GM12801 (cell line): Measurements from ENCODE around the gene AHCYL1.

ENCODE experiments used
- TF ChIP-seq, protein P1 (sequence below): IDR thresholded peaks from one replicate; pipeline ENCODE4 v1.5.1; 2011; ENCODE audit warnings: control low read depth; ENCODE audit not compliant: insufficient read length; ENCODE audit errors: extremely low read depth

Gene AHCYL1

DNA sequence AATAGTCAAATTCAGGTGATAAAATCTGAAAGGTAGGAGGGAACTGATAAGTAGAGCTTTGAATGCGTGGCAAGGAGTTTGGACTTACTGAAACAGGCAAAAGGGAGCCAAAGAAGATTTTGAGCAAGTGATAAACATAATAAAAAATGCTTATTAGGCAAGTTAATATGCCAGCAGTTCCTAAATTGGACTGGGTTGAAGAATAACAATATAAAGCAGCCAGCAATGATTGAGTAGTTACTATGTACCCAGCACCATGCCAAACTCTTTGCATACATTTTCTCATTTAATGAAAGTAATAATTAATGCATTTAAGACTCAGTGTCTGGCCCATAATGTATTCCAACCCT, 23.8 kb upstream of the AHCYL1 start:
- TF ChIP-seq, protein P1, sequence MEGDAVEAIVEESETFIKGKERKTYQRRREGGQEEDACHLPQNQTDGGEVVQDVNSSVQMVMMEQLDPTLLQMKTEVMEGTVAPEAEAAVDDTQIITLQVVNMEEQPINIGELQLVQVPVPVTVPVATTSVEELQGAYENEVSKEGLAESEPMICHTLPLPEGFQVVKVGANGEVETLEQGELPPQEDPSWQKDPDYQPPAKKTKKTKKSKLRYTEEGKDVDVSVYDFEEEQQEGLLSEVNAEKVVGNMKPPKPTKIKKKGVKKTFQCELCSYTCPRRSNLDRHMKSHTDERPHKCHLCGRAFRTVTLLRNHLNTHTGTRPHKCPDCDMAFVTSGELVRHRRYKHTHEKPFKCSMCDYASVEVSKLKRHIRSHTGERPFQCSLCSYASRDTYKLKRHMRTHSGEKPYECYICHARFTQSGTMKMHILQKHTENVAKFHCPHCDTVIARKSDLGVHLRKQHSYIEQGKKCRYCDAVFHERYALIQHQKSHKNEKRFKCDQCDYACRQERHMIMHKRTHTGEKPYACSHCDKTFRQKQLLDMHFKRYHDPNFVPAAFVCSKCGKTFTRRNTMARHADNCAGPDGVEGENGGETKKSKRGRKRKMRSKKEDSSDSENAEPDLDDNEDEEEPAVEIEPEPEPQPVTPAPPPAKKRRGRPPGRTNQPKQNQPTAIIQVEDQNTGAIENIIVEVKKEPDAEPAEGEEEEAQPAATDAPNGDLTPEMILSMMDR = no peak

DNA sequence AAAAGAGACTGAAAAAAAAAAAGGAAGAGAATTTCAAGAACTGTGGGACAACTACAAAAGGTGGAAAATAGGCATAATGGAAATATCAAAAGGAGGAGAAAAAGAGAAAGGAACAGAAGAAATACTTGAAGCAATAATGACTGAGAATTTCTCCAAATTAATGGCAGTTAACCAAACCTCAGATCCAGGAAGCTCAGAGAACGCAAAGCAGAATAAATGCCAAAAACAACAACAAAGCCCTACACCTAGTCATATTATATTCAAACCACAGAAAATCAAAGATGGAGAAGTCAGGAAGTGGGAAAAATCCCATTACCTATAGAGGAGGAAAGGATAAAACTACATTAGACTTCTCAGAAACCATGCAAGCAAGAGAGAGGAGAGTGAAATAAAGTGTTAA, 20.7 kb upstream of the AHCYL1 start:
- TF ChIP-seq, protein P1 = no peak

DNA sequence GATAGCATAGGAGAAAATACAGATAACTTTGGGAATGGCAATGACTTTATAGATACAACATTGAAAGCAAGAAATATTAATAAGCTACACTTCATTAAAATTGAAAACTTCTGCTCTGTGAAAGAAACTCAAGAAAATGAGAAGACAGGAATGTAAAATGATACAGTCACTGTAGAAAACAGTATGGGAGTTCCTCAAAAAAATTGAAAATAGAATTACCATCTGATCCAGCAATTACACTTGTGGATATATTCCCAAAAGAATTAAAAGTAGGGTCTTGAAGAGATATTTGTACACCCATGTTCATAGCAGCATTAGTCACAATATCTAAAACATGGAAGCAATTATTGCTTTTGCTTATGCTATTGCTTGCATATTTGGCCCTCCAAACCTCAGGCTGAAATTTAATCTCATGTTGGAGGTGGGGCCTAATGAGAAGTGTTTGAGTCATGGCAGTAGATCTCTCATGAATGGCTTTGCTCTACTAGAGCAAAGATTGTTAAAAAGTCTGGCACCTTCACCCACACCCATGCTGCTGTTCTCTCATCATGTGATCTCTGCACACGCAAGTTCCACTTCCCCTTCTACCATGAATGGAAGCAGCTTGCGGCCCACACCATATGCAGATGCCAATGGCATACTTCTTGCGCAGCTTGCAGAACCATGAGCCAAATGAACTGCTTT, 15.3 kb upstream of the AHCYL1 start:
- TF ChIP-seq, protein P1 = no peak

DNA sequence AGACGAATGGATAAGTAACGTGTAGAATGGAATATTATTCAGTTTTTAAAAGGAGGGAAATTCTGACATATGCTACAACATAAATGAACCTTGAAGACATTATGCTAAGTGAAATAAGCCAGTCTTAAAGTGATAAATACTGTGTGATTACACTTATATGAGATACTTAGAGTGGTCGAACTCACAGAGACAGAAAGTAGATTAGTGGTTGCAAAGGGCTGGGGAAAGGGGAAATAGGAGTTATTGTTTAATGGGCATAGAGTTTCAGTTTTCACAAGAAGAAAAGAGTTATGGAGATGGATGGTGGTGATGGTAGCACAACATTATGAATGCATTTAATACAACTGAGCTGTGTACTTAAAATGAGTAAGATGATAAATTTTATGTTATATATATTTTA, 14.7 kb upstream of the AHCYL1 start:
- TF ChIP-seq, protein P1 = no peak

DNA sequence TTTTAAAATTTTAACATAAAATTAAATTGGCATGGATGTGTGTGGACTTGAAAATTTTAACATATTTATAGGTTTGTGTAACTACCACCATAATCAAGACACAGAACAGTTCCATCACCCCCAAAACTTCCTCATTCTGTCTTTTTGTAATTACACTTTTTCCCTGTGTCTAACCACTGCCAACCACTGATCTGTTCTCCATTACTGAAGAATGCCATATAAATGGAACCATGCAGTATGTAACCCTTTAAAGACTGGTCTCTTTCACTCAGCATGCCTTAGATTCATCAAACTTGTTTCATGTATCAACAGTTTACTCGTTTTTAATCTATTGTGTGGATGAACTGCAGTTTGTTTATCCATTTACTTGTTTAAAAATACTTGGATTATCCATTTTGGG, 13.0 kb upstream of the AHCYL1 start:
- TF ChIP-seq, protein P1 = no peak

DNA sequence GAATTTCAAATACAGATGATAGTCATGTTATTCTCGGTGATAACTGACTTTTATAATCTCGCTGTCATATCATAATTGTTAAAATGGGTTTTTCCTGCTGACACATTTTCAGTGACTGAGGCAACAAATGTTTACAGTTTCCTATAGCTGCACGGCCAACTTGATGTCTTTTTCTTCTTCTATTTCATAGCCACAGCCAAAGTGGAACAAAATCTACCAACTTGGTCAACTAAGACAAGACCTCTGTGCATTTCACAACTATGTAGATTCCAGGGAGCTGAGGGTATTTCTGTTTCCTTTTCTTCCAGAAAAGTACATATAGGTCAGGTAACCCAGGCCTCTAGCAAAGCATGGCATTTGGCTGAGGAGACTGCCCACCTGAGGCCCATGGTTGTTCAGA, 10.4 kb upstream of the AHCYL1 start:
- TF ChIP-seq, protein P1 = no peak

DNA sequence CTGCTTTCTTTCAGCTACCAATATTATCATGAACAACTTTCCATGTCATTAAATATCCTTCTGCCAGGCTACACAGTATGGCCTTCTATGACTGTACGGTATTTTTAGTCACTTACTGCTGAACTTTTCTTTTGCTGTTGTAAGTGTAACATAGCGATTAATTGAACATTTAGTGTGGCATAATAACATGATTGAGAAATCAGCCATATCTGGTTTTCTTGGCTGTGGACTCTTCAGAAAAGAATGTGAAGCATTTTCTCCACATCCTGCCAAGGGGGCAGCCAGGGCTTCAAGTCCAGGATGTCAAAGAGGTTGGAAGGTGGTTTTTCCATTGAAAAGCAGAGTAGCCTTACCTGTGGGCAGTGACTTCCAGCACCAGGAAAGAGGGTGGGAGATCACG, 8.8 kb upstream of the AHCYL1 start:
- TF ChIP-seq, protein P1 = no peak

DNA sequence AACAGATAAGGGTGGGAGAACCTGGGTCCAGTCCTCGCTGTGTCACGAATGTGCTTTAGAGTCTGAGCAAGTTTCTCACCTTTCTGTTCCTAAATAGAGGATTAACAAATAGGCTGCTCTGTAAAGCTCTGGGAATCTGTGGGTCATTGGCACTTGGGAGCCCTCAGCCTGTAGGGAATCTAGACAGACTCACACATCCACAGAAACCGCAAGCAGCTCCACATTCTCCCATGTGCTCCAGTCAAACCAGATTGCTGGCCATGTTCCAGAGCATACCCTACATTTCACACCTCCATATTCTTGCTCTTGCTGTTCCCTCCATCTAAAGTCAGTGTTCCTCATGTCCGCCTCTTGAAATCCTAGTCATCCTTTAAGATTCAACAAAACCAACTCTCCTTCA, 7.8 kb upstream of the AHCYL1 start:
- TF ChIP-seq, protein P1 = no peak
